HEK293T (cell line): ENCODE data around the gene CLDN19.

Experiments
- BHLHE40 ChIP-seq: fragments of 450-650 bp; IDR thresholded peaks from 2 replicates; pipeline ENCODE4 v1.6.1; 2016; ENCODE audit warnings: mild to moderate bottlenecking, moderate library complexity, borderline replicate concordance
- CTBP1 ChIP-seq: fragments of 450-650 bp; IDR thresholded peaks from 2 replicates; pipeline ENCODE4 v1.6.1; 2016; ENCODE audit warnings: borderline replicate concordance
- ELF4 ChIP-seq: fragments of 450-650 bp; IDR thresholded peaks from 2 replicates; pipeline ENCODE4 v1.6.1; 2017; ENCODE audit warnings: antibody characterized with exemption
- FOXK2 ChIP-seq: fragments of 450-650 bp; IDR thresholded peaks from 2 replicates; pipeline ENCODE4 v1.6.1; 2016; ENCODE audit warnings: mild to moderate bottlenecking
- FOXM1 ChIP-seq: fragments of 450-650 bp; IDR thresholded peaks from 2 replicates; pipeline ENCODE4 v1.6.1; 2017; ENCODE audit warnings: mild to moderate bottlenecking, borderline replicate concordance
- HDGF ChIP-seq: fragments of 450-650 bp; IDR thresholded peaks from 2 replicates; pipeline ENCODE4 v1.6.1; 2017; ENCODE audit warnings: antibody characterized with exemption, borderline replicate concordance
- NFRKB ChIP-seq: fragments of 450-650 bp; IDR thresholded peaks from 2 replicates; pipeline ENCODE4 v1.6.1; 2016; ENCODE audit warnings: mild to moderate bottlenecking, moderate library complexity
- TARDBP ChIP-seq: fragments of 450-650 bp; IDR thresholded peaks from 2 replicates; pipeline ENCODE4 v1.6.1; 2016
- ZNF384 ChIP-seq: fragments of 450-650 bp; IDR thresholded peaks from 2 replicates; pipeline ENCODE4 v1.6.1; 2016

GRCh38 chr1:42723511-42723910 is 16.5 kb downstream of the CLDN19 start:
- no peak for TF ChIP-seq ELF4
- TF ChIP-seq FOXM1, result no peak
- no peak for TF ChIP-seq BHLHE40
- TF ChIP-seq NFRKB, result no peak
- TF ChIP-seq FOXK2, result no peak
- no peak for TF ChIP-seq CTBP1
- TF ChIP-seq TARDBP, result no peak
- no peak for TF ChIP-seq ZNF384
- no peak for TF ChIP-seq HDGF
